Activated T-cell treated with anti-CD3 and anti-CD28 coated beads, Interleukin-2, amount 50 U/mL, for 24 hours (primary cell): ENCODE results near the gene KRT77.
A peak's percentile ranks its signal among the peaks of the same experiment; 100 is the strongest.
"Not testable (repeated sequence)": the region's sequence is repeated elsewhere in the genome, so short reads cannot be mapped to it uniquely, and the experiment has no call there.

Experiments used
- DNase-seq: peaks from one replicate; pipeline ENCODE4 v3.0.0-alpha.2; 2020
- H3K27ac Mint-ChIP-seq: 2 replicates; pipeline ENCODE4 v1.8.0; 2020; ENCODE audit warnings: mild to moderate bottlenecking, mixed read lengths
- H3K27me3 Mint-ChIP-seq: 2 replicates; pipeline ENCODE4 v1.8.0; 2020; ENCODE audit warnings: mixed read lengths
- H3K36me3 Mint-ChIP-seq: 2 replicates; pipeline ENCODE4 v1.8.0; 2020; ENCODE audit warnings: low read depth, mixed read lengths
- H3K4me1 Mint-ChIP-seq: 2 replicates; pipeline ENCODE4 v1.8.0; 2020; ENCODE audit warnings: low read depth, mixed read lengths
- H3K4me3 Mint-ChIP-seq: 2 replicates; pipeline ENCODE4 v1.8.0; 2020; ENCODE audit warnings: mild to moderate bottlenecking, moderate library complexity, mixed read lengths
- H3K9me3 Mint-ChIP-seq: 2 replicates; pipeline ENCODE4 v1.8.0; 2020; ENCODE audit warnings: mixed read lengths

Gene KRT77

DNA sequence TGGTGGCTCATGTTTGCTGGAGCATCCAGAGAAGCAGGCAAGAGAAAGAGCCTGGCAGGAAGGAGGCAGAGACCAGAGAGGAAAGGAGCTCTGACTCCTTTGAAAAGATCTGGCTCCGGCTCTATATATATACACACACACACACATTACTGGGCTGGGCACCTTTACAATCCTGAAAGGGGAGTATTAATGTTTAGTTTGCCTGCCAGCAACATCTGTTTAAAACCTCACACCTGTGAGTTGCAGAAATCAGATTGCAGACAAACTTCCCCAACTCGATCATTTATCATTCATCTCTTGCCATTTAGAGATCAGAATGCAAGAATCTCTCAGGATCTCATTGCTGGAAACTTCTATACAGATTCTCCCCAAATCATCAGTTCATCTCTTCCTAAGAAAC is at the start of gene KRT77:
Gene KRT77, minus strand, starts transcription at position 101 of the 400 bp plus-strand sequence. Its CDS starts 90 bp downstream, at position 11.
- H3K9me3 Mint-ChIP-seq, result no peaks in the 10 kb centered on the region
- no peak within 1 kb of the TSS for H3K4me3 Mint-ChIP-seq
- H3K4me1 Mint-ChIP-seq, result peaks cover 13% of the 10 kb centered on the region
- DNase-seq, result no peak
- peaks cover 3% of the 10 kb centered on the region for H3K27me3 Mint-ChIP-seq
- no peak within 1 kb of the TSS for H3K27ac Mint-ChIP-seq
- no peaks in the 10 kb centered on the region for H3K36me3 Mint-ChIP-seq

GRCh38 chr12:52752516-52752915 is 49.2 kb upstream of the KRT77 start:
- Mint-ChIP-seq H3K4me1 (peaks cover 15% of the 10 kb centered on the region), H3K27ac (no peak overlapping the region), H3K36me3 (no peaks in the 10 kb centered on the region), H3K9me3 (no peaks in the 10 kb centered on the region), H3K27me3 (no peaks in the 10 kb centered on the region), H3K4me3 (no peak overlapping the region)
- no peak for DNase-seq

DNA sequence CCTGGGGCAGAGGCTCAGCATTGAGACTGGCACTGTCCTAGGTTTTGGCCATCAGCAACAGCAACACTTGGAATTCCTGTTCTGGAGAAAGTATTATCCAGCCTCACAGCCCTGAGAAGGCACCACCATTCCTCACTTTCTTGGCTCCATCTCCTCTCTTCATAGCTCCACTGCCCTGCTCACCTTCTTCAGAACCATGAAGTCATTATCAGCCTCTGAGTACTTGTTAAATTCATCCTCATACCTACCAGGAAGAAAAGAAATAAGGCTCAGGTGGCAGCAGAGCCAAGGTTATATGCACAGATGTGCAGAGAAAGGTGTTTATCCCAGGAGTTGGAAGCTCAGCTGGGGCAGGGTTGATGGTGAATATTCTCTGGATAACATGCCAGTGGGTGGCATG is 48.5 kb upstream of the KRT77 start:
- Mint-ChIP-seq H3K4me3 (no peak overlapping the region), H3K4me1 (peaks cover 15% of the 10 kb centered on the region), H3K27ac (no peak overlapping the region), H3K9me3 (no peaks in the 10 kb centered on the region), H3K27me3 (no peaks in the 10 kb centered on the region), H3K36me3 (no peaks in the 10 kb centered on the region)
- no peak for DNase-seq

GRCh38 chr12:52750532-52750931 is 47.2 kb upstream of the KRT77 start:
- H3K27me3 Mint-ChIP-seq, H3K4me3 Mint-ChIP-seq, H3K36me3 Mint-ChIP-seq, H3K9me3 Mint-ChIP-seq, H3K27ac Mint-ChIP-seq, DNase-seq: not testable (repeated sequence)
- H3K4me1 Mint-ChIP-seq, result peaks cover 15% of the 10 kb centered on the region

- Mint-ChIP-seq H3K4me3 (no peak overlapping the region), H3K27ac (no peak overlapping the region), H3K27me3 (no peaks in the 10 kb centered on the region), H3K9me3 (no peaks in the 10 kb centered on the region), H3K4me1 (peaks cover 15% of the 10 kb centered on the region), H3K36me3 (no peaks in the 10 kb centered on the region)
- DNase-seq, result no peak
Observed at GRCh38 chr12:52749827-52750226, 46.5 kb upstream of the KRT77 start.

DNA sequence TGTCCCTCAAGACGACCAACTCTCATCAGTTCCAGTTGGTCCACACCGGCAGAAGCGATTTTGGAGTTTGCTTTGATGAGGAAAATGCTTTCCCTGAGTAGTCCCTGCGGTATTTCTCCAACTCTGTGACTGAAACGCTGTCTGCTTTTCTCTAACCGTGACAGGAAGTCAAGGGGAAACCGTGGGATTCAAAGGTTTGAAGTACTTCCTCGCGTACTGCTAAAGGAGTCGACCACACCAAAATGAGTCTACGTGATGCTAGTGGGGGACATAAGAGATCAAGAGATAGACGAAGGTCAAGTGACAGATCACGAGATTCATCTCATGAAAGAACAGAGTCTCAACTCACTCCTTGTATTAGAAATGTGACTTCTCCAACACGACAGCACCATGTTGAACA is 45.3 kb upstream of the KRT77 start:
- no peak overlapping the region for H3K4me3 Mint-ChIP-seq
- no peaks in the 10 kb centered on the region for H3K27me3 Mint-ChIP-seq
- H3K27ac Mint-ChIP-seq, result no peak overlapping the region
- no peak for DNase-seq
- no peaks in the 10 kb centered on the region for H3K36me3 Mint-ChIP-seq
- peaks cover 15% of the 10 kb centered on the region for H3K4me1 Mint-ChIP-seq
- no peaks in the 10 kb centered on the region for H3K9me3 Mint-ChIP-seq

GRCh38 chr12:52745554-52745953 is 42.2 kb upstream of the KRT77 start:
- no peaks in the 10 kb centered on the region for H3K9me3 Mint-ChIP-seq
- H3K27ac Mint-ChIP-seq, result no peak overlapping the region
- peaks cover 15% of the 10 kb centered on the region for H3K4me1 Mint-ChIP-seq
- no peaks in the 10 kb centered on the region for H3K36me3 Mint-ChIP-seq
- H3K27me3 Mint-ChIP-seq, result peaks cover 6% of the 10 kb centered on the region
- H3K4me3 Mint-ChIP-seq, result no peak overlapping the region
- no peak for DNase-seq

GRCh38 chr12:52744493-52745156 is 41.3 kb upstream of the KRT77 start:
- no peaks in the 10 kb centered on the region for H3K9me3 Mint-ChIP-seq

GRCh38 chr12:52742822-52743457 is 39.6 kb upstream of the KRT77 start:
- no peaks in the 10 kb centered on the region for H3K4me1 Mint-ChIP-seq
- H3K4me3 Mint-ChIP-seq, result no peak overlapping the region
- no peak overlapping the region for H3K27ac Mint-ChIP-seq
- DNase-seq, result no peak
- H3K27me3 Mint-ChIP-seq, result peaks cover 11% of the 10 kb centered on the region
- H3K9me3 Mint-ChIP-seq, result no peaks in the 10 kb centered on the region
- no peaks in the 10 kb centered on the region for H3K36me3 Mint-ChIP-seq

More at GRCh38 chr12:52744493-52745156, 41.3 kb upstream of the KRT77 start:
- Mint-ChIP-seq H3K4me3 (no peak overlapping the region), H3K4me1 (peaks cover 13% of the 10 kb centered on the region), H3K27ac (no peak overlapping the region), H3K36me3 (no peaks in the 10 kb centered on the region), H3K27me3 (peaks cover 11% of the 10 kb centered on the region)
- no peak for DNase-seq

DNA sequence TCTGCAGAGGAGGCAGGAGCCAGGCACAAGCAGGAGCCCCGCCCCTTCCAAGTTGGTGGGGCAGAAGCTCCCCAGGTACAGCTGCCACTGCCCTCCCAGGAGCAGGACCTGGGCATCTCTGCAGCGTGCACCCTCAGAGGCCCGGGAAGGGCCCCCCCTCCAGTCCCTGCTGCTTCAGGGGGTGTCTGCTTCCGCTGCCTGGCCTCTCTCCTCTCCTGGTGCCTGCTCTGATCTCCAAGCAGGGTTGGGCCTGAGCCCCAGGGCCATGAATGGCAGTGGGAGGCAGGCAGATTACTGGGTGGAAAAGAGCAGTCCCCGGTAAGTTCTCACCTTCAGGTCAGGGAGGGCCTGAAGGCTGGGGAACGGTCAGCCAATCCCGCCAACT is 38.9 kb upstream of the KRT77 start:
- Mint-ChIP-seq H3K4me1 (no peaks in the 10 kb centered on the region), H3K4me3 (no peak overlapping the region), H3K27me3 (peaks cover 11% of the 10 kb centered on the region), H3K36me3 (no peaks in the 10 kb centered on the region), H3K27ac (no peak overlapping the region), H3K9me3 (no peaks in the 10 kb centered on the region)
- no peak for DNase-seq

DNA sequence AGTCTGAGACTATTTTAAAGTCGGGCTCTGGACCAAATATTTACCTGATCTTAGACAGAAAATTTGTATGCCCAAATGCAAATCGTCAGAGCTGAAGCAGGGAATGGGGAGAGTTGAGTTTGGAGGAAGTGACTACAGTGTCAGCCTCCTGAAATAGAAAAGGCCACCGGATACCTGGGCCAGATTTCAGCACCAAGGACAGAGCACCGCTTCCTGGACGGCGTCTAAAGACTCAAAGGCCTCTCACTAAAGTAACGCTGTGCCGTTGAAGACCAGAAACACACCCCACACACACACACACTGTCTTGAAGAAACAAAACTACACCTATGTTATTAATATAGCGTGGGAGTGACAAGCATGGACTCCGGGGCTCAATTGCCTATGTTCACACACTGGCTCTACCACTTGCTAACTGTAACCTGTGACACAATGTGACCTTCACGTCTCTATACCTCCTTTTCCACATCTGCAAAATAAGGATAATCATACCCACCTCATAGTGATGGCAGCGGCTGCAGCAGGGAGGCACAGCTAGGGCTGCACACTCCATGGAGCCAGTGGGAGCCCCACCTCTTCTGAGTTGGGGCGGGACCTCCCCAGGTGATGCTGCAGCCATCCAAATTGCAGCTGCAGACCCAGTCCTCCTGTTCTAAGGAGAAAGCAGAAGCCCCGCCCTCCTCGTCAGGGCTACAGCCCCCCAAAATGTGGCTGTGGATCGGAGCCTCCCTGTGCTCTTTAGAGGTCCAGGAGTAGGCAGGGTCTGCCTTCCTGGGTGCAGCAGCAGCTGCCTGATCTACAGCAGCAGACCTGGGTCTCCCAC is 38.3 kb upstream of the KRT77 start:
- Mint-ChIP-seq H3K27me3 (peaks cover 11% of the 10 kb centered on the region), H3K36me3 (no peaks in the 10 kb centered on the region), H3K4me1 (no peaks in the 10 kb centered on the region), H3K4me3 (no peak overlapping the region), H3K27ac (no peak overlapping the region), H3K9me3 (no peaks in the 10 kb centered on the region)
- peak; percentile 69 for DNase-seq

- Mint-ChIP-seq H3K27ac (no peak overlapping the region), H3K4me3 (no peak overlapping the region), H3K4me1 (no peaks in the 10 kb centered on the region), H3K9me3 (no peaks in the 10 kb centered on the region), H3K27me3 (peaks cover 11% of the 10 kb centered on the region), H3K36me3 (no peaks in the 10 kb centered on the region)
- DNase-seq, result no peak
Observed at GRCh38 chr12:52740584-52740983, 37.3 kb upstream of the KRT77 start.

- no peak overlapping the region for H3K4me3 Mint-ChIP-seq
- H3K9me3 Mint-ChIP-seq, result no peaks in the 10 kb centered on the region
- no peaks in the 10 kb centered on the region for H3K4me1 Mint-ChIP-seq
- no peak for DNase-seq
- no peaks in the 10 kb centered on the region for H3K36me3 Mint-ChIP-seq
- H3K27ac Mint-ChIP-seq, result no peak overlapping the region
- H3K27me3 Mint-ChIP-seq, result peaks cover 14% of the 10 kb centered on the region
Observed at GRCh38 chr12:52739963-52740362, 36.6 kb upstream of the KRT77 start.

- H3K27me3 Mint-ChIP-seq, result peaks cover 8% of the 10 kb centered on the region
- no peaks in the 10 kb centered on the region for H3K4me1 Mint-ChIP-seq
- no peak overlapping the region for H3K27ac Mint-ChIP-seq
- H3K36me3 Mint-ChIP-seq, result no peaks in the 10 kb centered on the region
- DNase-seq, result no peak
- H3K9me3 Mint-ChIP-seq, result no peaks in the 10 kb centered on the region
- no peak overlapping the region for H3K4me3 Mint-ChIP-seq
Observed at GRCh38 chr12:52735816-52736632, 32.7 kb upstream of the KRT77 start.
